GM23338 (cell line): ENCODE data around the gene GUCY2C. TPM values are rescaled to one million over a fixed set of nuclear protein-coding genes. Genes with fewer than 3 reads are reported as not detected.

ENCODE experiments used
- ATAC-seq: fragments of 200-7000 bp; cut with Tn5 transposase; 3 replicates; pipeline ENCODE4 v1.9.1; 2020
- DNase-seq: peaks from one replicate; pipeline ENCODE4 v3.0.0-alpha.2; 2015; ENCODE audit warnings: low spot score
- H2AFZ ChIP-seq: fragments of 200-600 bp; sonication (generic); 2 replicates; pipeline ENCODE4 v1.8.0; 2016; ENCODE audit warnings: antibody characterized with exemption, mild to moderate bottlenecking, moderate library complexity
- H3F3A ChIP-seq: fragments of 200-600 bp; sonication (generic); replicated peaks from 2 replicates; pipeline ENCODE4 v1.8.0; 2017; ENCODE audit warnings: antibody characterized with exemption, mixed run types, low read depth
- H3K27ac ChIP-seq: fragments of 200-600 bp; sonication (generic); 2 replicates; pipeline ENCODE4 v1.6.1; 2016; ENCODE audit warnings: low read depth
- H3K27me3 ChIP-seq: fragments of 200-600 bp; sonication (generic); 2 replicates; pipeline ENCODE4 v1.8.0; 2016; ENCODE audit warnings: mild to moderate bottlenecking, mixed run types, moderate library complexity; ENCODE audit not compliant: insufficient read depth
- H3K36me3 ChIP-seq: fragments of 200-600 bp; sonication (generic); 2 replicates; pipeline ENCODE4 v1.8.0; 2016; ENCODE audit warnings: mild to moderate bottlenecking; ENCODE audit not compliant: insufficient read depth
- H3K4me1 ChIP-seq: fragments of 200-600 bp; sonication (generic); 2 replicates; pipeline ENCODE4 v1.8.0; 2016; ENCODE audit warnings: mild to moderate bottlenecking, moderate library complexity; ENCODE audit not compliant: insufficient read depth
- H3K4me2 ChIP-seq: fragments of 200-600 bp; sonication (generic); 2 replicates; pipeline ENCODE4 v1.7.1; 2017; ENCODE audit warnings: mixed run types
- H3K4me3 ChIP-seq: fragments of 200-600 bp; sonication (generic); 2 replicates; pipeline ENCODE4 v1.6.1; 2016; ENCODE audit warnings: mixed run types
- H3K79me2 ChIP-seq: fragments of 200-600 bp; sonication (generic); replicated peaks from 2 replicates; pipeline ENCODE4 v1.8.0; 2017; ENCODE audit warnings: mild to moderate bottlenecking; ENCODE audit not compliant: insufficient read depth
- H3K9me2 ChIP-seq: fragments of 200-600 bp; sonication (generic); 2 replicates; pipeline ENCODE4 v1.8.0; 2017; ENCODE audit not compliant: insufficient read depth
- H4K20me1 ChIP-seq: fragments of 200-600 bp; sonication (generic); replicated peaks from 2 replicates; pipeline ENCODE4 v1.8.0; 2017; ENCODE audit warnings: mild to moderate bottlenecking; ENCODE audit not compliant: insufficient read depth
- H3K27ac Mint-ChIP-seq: 2 replicates; pipeline ENCODE4 v1.8.0; 2020; ENCODE audit warnings: inconsistent platforms, mild to moderate bottlenecking, moderate library complexity, mixed read lengths
- H3K27me3 Mint-ChIP-seq: 3 replicates; pipeline ENCODE4 v1.8.0; 2022; ENCODE audit warnings: low read depth, mild to moderate bottlenecking, moderate library complexity, mixed read lengths, inconsistent platforms; ENCODE audit not compliant: insufficient read depth, poor library complexity
- H3K36me3 Mint-ChIP-seq: 3 replicates; pipeline ENCODE4 v1.8.0; 2021; ENCODE audit warnings: low read depth, mild to moderate bottlenecking, inconsistent platforms, moderate library complexity, mixed read lengths
- H3K4me1 Mint-ChIP-seq: 3 replicates; pipeline ENCODE4 v1.8.0; 2020; ENCODE audit warnings: mild to moderate bottlenecking, inconsistent platforms, mixed read lengths
- H3K4me3 Mint-ChIP-seq: 3 replicates; pipeline ENCODE4 v1.8.0; 2021; ENCODE audit warnings: moderate library complexity, mild to moderate bottlenecking, inconsistent platforms, mixed read lengths
- H3K9me3 Mint-ChIP-seq: 3 replicates; pipeline ENCODE4 v1.8.0; 2020; ENCODE audit warnings: moderate library complexity, mild to moderate bottlenecking, inconsistent platforms, mixed read lengths
- EZH2 ChIP-seq: fragments of 200-600 bp; sonication (generic); IDR thresholded peaks from one replicate; pipeline ENCODE4 v1.8.0; 2017; ENCODE audit warnings: antibody characterized with exemption, mild to moderate bottlenecking, low read depth; ENCODE audit not compliant: unreplicated experiment
- EZH2phosphoT487 ChIP-seq: fragments of 200-600 bp; sonication (generic); IDR thresholded peaks from one replicate; pipeline ENCODE4 v1.8.1; 2018; ENCODE audit warnings: antibody characterized with exemption; ENCODE audit not compliant: unreplicated experiment
- JUNB ChIP-seq: IDR thresholded peaks from one replicate; pipeline ENCODE4 v1.6.1; 2016; ENCODE audit warnings: antibody characterized with exemption; ENCODE audit not compliant: unreplicated experiment
- NANOG ChIP-seq: IDR thresholded peaks from 2 replicates; pipeline ENCODE4 v1.6.1; 2016; ENCODE audit warnings: antibody characterized with exemption, borderline replicate concordance
- ZNF114 ChIP-seq: fragments of 250-450 bp; sonication (Bioruptor Pico); IDR thresholded peaks from 2 replicates; pipeline ENCODE4 v1.5.0; 2020; ENCODE audit warnings: mild to moderate bottlenecking, moderate library complexity
- ZNF331 ChIP-seq: fragments of 250-450 bp; sonication (Bioruptor Pico); IDR thresholded peaks from 2 replicates; pipeline ENCODE4 v1.5.0; 2020; ENCODE audit warnings: low read depth, mild to moderate bottlenecking, moderate library complexity
- polyA plus RNA-seq: library from polyadenylated mRNA; unstranded; fragments of >200 nt; fragmentation: Nextera tagmentation; extraction: Ambion mirVana; gene quantifications from 2 replicates; pipeline ENCODE4 v1.2.1, GENCODE V29; 2016
- total RNA-seq: library from RNA; depleted of rRNA; stranded (reverse); fragments of >200 nt; shearing (Covaris generic); gene quantifications from 2 replicates; pipeline ENCODE4 v1.2.3, GENCODE V29; 2014
- TF ChIP-seq, protein P1 (sequence below), 2 experiments: fragments of 200-600 bp in 1 of 2; sonication (generic) in 1 of 2; conservative IDR thresholded peaks; 2 replicates each; pipeline versions ENCODE4 v1.5.1 to v1.6.1; 2016 to 2017; ENCODE audit warnings: antibody characterized with exemption in 2 of 2, low read depth in 2 of 2, mild to moderate bottlenecking in 2 of 2, moderate library complexity in 1 of 2
- TF ChIP-seq, protein P2 (sequence below): IDR thresholded peaks from 2 replicates; pipeline ENCODE4 v1.6.1; 2016; ENCODE audit warnings: antibody characterized with exemption

Gene GUCY2C
- total and polyA plus RNA-seq, 2 experiments from 2014 or later, result 2.1 to 3.1 TPM

DNA sequence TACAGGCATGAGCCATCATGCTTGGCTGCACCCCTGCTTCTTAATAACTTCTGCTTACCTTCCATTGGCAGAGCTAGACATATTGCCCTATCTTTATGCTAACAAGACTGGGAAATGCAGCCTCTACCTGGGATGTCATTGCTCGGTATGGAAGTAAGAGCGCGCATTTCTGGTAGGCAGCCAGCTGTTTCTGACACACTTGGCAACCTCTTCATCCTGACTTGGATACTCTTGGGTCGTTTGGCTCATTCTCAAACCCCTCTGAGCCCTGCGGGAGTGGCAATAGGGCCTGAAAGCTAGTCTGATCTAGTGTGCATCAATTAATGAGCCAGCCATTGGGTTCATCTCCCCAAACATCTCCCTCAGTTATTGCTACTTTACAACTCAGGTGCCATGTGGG is 123.3 kb downstream of the GUCY2C start:
- no peaks in the 10 kb centered on the region; the same call in 2 of the 3 replicates for H3K9me3 Mint-ChIP-seq
- H3K4me3 Mint-ChIP-seq, result no peak overlapping the region

DNA sequence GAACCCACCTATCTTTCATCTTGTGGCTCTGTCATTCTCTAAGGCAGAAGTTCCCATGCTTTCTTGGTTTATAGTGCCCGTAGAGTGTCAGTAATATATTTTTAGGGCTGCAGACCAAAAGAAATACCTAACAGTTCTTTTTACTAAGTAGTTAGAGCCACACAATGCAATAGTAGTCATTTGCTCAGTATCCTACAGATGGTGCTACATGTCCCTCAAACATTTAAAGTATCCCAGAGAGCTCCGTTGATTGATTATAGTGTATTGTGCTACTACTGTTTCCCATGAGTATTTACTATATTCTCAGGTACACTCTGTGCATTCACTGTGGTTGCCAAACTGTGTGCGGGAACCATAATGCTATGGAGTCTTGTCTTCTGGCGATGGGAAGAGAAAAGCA is 124.0 kb downstream of the GUCY2C start:
- Histone ChIP-seq H3K4me3 (no peak overlapping the region), H3K27ac (no peak overlapping the region), H3K79me2 (no peaks in the 10 kb centered on the region), H3K4me2 (no peak overlapping the region), H3K36me3 (no peaks in the 10 kb centered on the region), H3K27me3 (peaks cover 10% of the 10 kb centered on the region; the same call in 1 of the 2 replicates), H3K4me1 (peaks cover 21% of the 10 kb centered on the region), H3K9me2 (no peaks in the 10 kb centered on the region), H2AFZ (no peak overlapping the region), H4K20me1 (no peaks in the 10 kb centered on the region), H3F3A (no peaks in the 10 kb centered on the region; the same call in 1 of the 2 replicates)
- DNase-seq, result peak; percentile 48
- Mint-ChIP-seq H3K36me3 (no peaks in the 10 kb centered on the region), H3K27ac (no peak overlapping the region), H3K4me1 (peaks cover 16% of the 10 kb centered on the region), H3K27me3 (no peaks in the 10 kb centered on the region), H3K4me3 (no peak overlapping the region), H3K9me3 (no peaks in the 10 kb centered on the region; the same call in 2 of the 3 replicates)
- no peak; the same call in 2 of the 3 replicates for ATAC-seq
- no peak for TF ChIP-seq ZNF331 (CRISPR knock-in tag)
- TF ChIP-seq, protein P1, sequence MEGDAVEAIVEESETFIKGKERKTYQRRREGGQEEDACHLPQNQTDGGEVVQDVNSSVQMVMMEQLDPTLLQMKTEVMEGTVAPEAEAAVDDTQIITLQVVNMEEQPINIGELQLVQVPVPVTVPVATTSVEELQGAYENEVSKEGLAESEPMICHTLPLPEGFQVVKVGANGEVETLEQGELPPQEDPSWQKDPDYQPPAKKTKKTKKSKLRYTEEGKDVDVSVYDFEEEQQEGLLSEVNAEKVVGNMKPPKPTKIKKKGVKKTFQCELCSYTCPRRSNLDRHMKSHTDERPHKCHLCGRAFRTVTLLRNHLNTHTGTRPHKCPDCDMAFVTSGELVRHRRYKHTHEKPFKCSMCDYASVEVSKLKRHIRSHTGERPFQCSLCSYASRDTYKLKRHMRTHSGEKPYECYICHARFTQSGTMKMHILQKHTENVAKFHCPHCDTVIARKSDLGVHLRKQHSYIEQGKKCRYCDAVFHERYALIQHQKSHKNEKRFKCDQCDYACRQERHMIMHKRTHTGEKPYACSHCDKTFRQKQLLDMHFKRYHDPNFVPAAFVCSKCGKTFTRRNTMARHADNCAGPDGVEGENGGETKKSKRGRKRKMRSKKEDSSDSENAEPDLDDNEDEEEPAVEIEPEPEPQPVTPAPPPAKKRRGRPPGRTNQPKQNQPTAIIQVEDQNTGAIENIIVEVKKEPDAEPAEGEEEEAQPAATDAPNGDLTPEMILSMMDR (conservative IDR thresholded peaks at IDR 0.05; ENCODE audit: low read depth in 2 of 2), result peak; percentile 52

More for the DNA sequence above, 123.3 kb downstream of the GUCY2C start:
- H3K36me3 ChIP-seq, result no peaks in the 10 kb centered on the region
- ATAC-seq (no peak), DNase-seq (no peak)
- no peaks in the 10 kb centered on the region for H3K79me2 ChIP-seq
- H3F3A ChIP-seq, result no peaks in the 10 kb centered on the region; the same call in 1 of the 2 replicates
- peaks cover 10% of the 10 kb centered on the region; the same call in 1 of the 2 replicates for H3K27me3 ChIP-seq
- no peak overlapping the region for H3K27ac ChIP-seq
- Mint-ChIP-seq H3K27ac (no peak overlapping the region), H3K27me3 (no peaks in the 10 kb centered on the region), H3K36me3 (no peaks in the 10 kb centered on the region), H3K4me1 (peaks cover 14% of the 10 kb centered on the region)
- no peak overlapping the region for H3K4me2 ChIP-seq
- H3K9me2 ChIP-seq, result no peaks in the 10 kb centered on the region
- no peaks in the 10 kb centered on the region for H4K20me1 ChIP-seq
- peaks cover 21% of the 10 kb centered on the region for H3K4me1 ChIP-seq
- TF ChIP-seq, protein P2, sequence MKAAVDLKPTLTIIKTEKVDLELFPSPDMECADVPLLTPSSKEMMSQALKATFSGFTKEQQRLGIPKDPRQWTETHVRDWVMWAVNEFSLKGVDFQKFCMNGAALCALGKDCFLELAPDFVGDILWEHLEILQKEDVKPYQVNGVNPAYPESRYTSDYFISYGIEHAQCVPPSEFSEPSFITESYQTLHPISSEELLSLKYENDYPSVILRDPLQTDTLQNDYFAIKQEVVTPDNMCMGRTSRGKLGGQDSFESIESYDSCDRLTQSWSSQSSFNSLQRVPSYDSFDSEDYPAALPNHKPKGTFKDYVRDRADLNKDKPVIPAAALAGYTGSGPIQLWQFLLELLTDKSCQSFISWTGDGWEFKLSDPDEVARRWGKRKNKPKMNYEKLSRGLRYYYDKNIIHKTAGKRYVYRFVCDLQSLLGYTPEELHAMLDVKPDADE, result no peak
- no peak overlapping the region for H2AFZ ChIP-seq
- H3K4me3 ChIP-seq, result no peak overlapping the region

DNA sequence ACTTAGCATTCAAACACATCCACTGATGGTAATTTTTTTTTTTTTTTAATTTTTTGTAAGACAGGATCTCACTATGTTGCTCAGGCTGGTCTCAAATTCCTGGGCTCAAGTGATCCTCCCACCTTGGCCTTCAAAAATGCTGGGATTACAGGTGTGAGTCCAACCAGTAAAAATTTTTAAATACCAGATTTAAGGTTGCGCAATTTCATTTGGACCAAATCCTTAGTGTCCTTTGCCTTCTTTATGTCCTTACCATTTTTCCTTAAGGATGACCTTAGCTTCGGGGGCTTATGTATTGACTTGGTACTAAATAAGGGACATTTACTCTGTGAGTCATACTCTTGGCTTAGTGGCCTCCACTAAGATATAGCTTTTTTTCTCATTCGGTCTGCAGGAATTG is 124.6 kb downstream of the GUCY2C start:
- DNase-seq, result no peak
- no peak overlapping the region for H3K27ac Mint-ChIP-seq
- no peaks in the 10 kb centered on the region for H3K36me3 ChIP-seq
- no peak overlapping the region for H3K4me3 Mint-ChIP-seq
- H2AFZ ChIP-seq, result no peak overlapping the region
- H3F3A ChIP-seq, result no peaks in the 10 kb centered on the region; the same call in 1 of the 2 replicates
- H3K9me3 Mint-ChIP-seq, result no peaks in the 10 kb centered on the region; the same call in 2 of the 3 replicates
- ATAC-seq, result no peak
- H4K20me1 ChIP-seq, result no peaks in the 10 kb centered on the region
- no peak overlapping the region for H3K4me2 ChIP-seq
- peaks cover 10% of the 10 kb centered on the region; the same call in 1 of the 2 replicates for H3K27me3 ChIP-seq
- H3K27ac ChIP-seq, result no peak overlapping the region
- H3K4me1 ChIP-seq, result peaks cover 21% of the 10 kb centered on the region
- H3K9me2 ChIP-seq, result no peaks in the 10 kb centered on the region
- H3K27me3 Mint-ChIP-seq, result peaks cover 4% of the 10 kb centered on the region
- no peak overlapping the region for H3K4me3 ChIP-seq
- H3K4me1 Mint-ChIP-seq, result peaks cover 16% of the 10 kb centered on the region
- no peaks in the 10 kb centered on the region for H3K79me2 ChIP-seq
- no peaks in the 10 kb centered on the region for H3K36me3 Mint-ChIP-seq
- TF ChIP-seq EZH2phosphoT487 (no peak), ZNF114 (CRISPR knock-in tag) (no peak), ZNF331 (CRISPR knock-in tag) (no peak), JUNB (no peak), EZH2 (no peak), NANOG (no peak)
- TF ChIP-seq, protein P1 (conservative IDR thresholded peaks at IDR 0.05; ENCODE audit: low read depth in 2 of 2), result no peak
- TF ChIP-seq, protein P2, result no peak
